Caco-2 (cell line): ENCODE measurements around the gene SLC15A5. TPM values are rescaled to one million over a fixed set of nuclear protein-coding genes. Genes with fewer than 3 reads are reported as not detected.

Source experiments
- BruUV-seq: library from RNA; stranded (reverse); fragments of 400-500 nt; replicated peaks from 2 replicates; lab custom pipeline; 2021; lab: Mats Ljungman, UMichigan
- CTCF ChIA-PET: fragments of 300-600 bp; sonication (Branson Sonifier 250); formaldehyde crosslinking; loops from one replicate; lab custom pipeline; 2022; ENCODE audit warnings: antibody characterized with exemption; lab: Charles Lee
- POLR2A ChIA-PET: fragments of 300-600 bp; sonication (Branson Sonifier 250); formaldehyde crosslinking; loops from one replicate; lab custom pipeline; 2022; ENCODE audit warnings: antibody characterized with exemption; lab: Charles Lee
- DNase-seq, 2 experiments: peaks; one replicate each; pipeline versions ENCODE4 v3.0.0 to v3.0.0-alpha.2; 2020 to 2022
- H3K27me3 ChIP-seq: replicated peaks from 2 replicates; pipeline ENCODE4 v1.6.0; 2011; ENCODE audit warnings: low read length; ENCODE audit not compliant: control insufficient read depth, insufficient read depth
- H3K36me3 ChIP-seq: 2 replicates; pipeline ENCODE4 v1.5.1; 2011; ENCODE audit warnings: low read length; ENCODE audit not compliant: control insufficient read depth, insufficient read depth
- H3K4me1 ChIP-seq: fragments of 250-450 bp; sonication (Bioruptor Pico); 2 replicates; pipeline ENCODE4 v1.5.1; 2020; ENCODE audit warnings: mild to moderate bottlenecking
- H3K4me3 ChIP-seq: 2 replicates; pipeline ENCODE4 v1.5.1; 2011; ENCODE audit warnings: low read depth, mild to moderate bottlenecking, control low read depth, low read length
- H3K9me3 ChIP-seq: fragments of 250-450 bp; sonication (Bioruptor Pico); 2 replicates; pipeline ENCODE4 v1.5.1; 2020; ENCODE audit warnings: mild to moderate bottlenecking, moderate library complexity
- H3K27ac Mint-ChIP-seq: one replicate; pipeline ENCODE4 v1.8.0; 2022; ENCODE audit warnings: mixed read lengths; ENCODE audit not compliant: unreplicated experiment
- H3K27me3 Mint-ChIP-seq: one replicate; pipeline ENCODE4 v1.8.0; 2022; ENCODE audit warnings: mixed read lengths; ENCODE audit not compliant: insufficient read depth, unreplicated experiment
- H3K36me3 Mint-ChIP-seq: one replicate; pipeline ENCODE4 v1.8.0; 2022; ENCODE audit warnings: mild to moderate bottlenecking, mixed read lengths; ENCODE audit not compliant: insufficient read depth, unreplicated experiment
- H3K4me1 Mint-ChIP-seq: one replicate; pipeline ENCODE4 v1.8.0; 2022; ENCODE audit warnings: low read depth, mixed read lengths; ENCODE audit not compliant: unreplicated experiment
- H3K4me3 Mint-ChIP-seq: one replicate; pipeline ENCODE4 v1.8.0; 2022; ENCODE audit warnings: mild to moderate bottlenecking, moderate library complexity, mixed read lengths; ENCODE audit not compliant: unreplicated experiment
- H3K9me3 Mint-ChIP-seq: one replicate; pipeline ENCODE4 v1.8.0; 2022; ENCODE audit warnings: mixed read lengths; ENCODE audit not compliant: unreplicated experiment
- intact Hi-C: fragments of 100-400 bp; cut with micrococcal nuclease; formaldehyde crosslinking; loops from one replicate; pipeline ENCODE4 v1.10.0; 2022; ENCODE audit not compliant: unreplicated experiment
- total RNA-seq: library from RNA; stranded (reverse); gene quantifications from 2 replicates; pipeline ENCODE4 v1.2.3, GENCODE V29; 2022
- TF ChIP-seq, protein P1 (sequence below), 2 experiments: fragments of 200-600 bp in 1 of 2; IDR thresholded peaks; 1 replicate in 1 of 2; 2 replicates in 1 of 2; pipeline versions ENCODE4 v1.5.1 to v1.8.0; 2011 to 2022; ENCODE audit warnings: antibody characterized with exemption in 1 of 2, control low read depth in 1 of 2, inconsistent platforms in 1 of 2, low read depth in 1 of 2, low read length in 1 of 2, mild to moderate bottlenecking in 1 of 2, moderate library complexity in 1 of 2; ENCODE audit not compliant: insufficient read depth in 1 of 2, severe bottlenecking in 1 of 2, unreplicated experiment in 1 of 2

SLC15A5 gene
- total RNA-seq, 1 experiment from 2014 or later: not detected

- Mint-ChIP-seq H3K4me3 (no peak overlapping the region), H3K27ac (no peak overlapping the region), H3K9me3 (no peaks in the 10 kb centered on the region), H3K27me3 (peaks cover 7% of the 10 kb centered on the region), H3K4me1 (peaks cover 5% of the 10 kb centered on the region), H3K36me3 (no peaks in the 10 kb centered on the region)
- ChIA-PET POLR2A (no interaction called here), CTCF (no interaction called here)
- no peaks in the 10 kb centered on the region for H3K9me3 ChIP-seq
- peaks cover 6% of the 10 kb centered on the region for H3K4me1 ChIP-seq
- no peak overlapping the region for H3K4me3 ChIP-seq
- DNase-seq: peak; percentile 30 to 41
- BruUV-seq: no TSS peak
- H3K36me3 ChIP-seq: no peaks in the 10 kb centered on the region
- H3K27me3 ChIP-seq: no peaks in the 10 kb centered on the region
- TF ChIP-seq, protein P1, sequence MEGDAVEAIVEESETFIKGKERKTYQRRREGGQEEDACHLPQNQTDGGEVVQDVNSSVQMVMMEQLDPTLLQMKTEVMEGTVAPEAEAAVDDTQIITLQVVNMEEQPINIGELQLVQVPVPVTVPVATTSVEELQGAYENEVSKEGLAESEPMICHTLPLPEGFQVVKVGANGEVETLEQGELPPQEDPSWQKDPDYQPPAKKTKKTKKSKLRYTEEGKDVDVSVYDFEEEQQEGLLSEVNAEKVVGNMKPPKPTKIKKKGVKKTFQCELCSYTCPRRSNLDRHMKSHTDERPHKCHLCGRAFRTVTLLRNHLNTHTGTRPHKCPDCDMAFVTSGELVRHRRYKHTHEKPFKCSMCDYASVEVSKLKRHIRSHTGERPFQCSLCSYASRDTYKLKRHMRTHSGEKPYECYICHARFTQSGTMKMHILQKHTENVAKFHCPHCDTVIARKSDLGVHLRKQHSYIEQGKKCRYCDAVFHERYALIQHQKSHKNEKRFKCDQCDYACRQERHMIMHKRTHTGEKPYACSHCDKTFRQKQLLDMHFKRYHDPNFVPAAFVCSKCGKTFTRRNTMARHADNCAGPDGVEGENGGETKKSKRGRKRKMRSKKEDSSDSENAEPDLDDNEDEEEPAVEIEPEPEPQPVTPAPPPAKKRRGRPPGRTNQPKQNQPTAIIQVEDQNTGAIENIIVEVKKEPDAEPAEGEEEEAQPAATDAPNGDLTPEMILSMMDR (IDR thresholded peaks at IDR 0.05; ENCODE audit: insufficient read depth in 1 of 2, low read depth in 1 of 2, low read length in 1 of 2, severe bottlenecking in 1 of 2, unreplicated experiment in 1 of 2): peak; percentile 61 to 64
- intact Hi-C loops: loop anchor here (1.0 to 5.0 kb wide), 2 partner anchors 157 to 170 kb away; partner anchors contain the start of gene MGST1
Measured at GRCh38 chr12:16189849-16190248, 87.6 kb downstream of the SLC15A5 start.

- DNase-seq: no peak
- H3K4me1 Mint-ChIP-seq: peaks cover 15% of the 10 kb centered on the region
- H3K9me3 Mint-ChIP-seq: no peaks in the 10 kb centered on the region
- TF ChIP-seq, protein P1 (IDR thresholded peaks at IDR 0.05; ENCODE audit: insufficient read depth in 1 of 2, low read depth in 1 of 2, low read length in 1 of 2, severe bottlenecking in 1 of 2, unreplicated experiment in 1 of 2): no peak
- intact Hi-C loops: loop anchor here (5.0 kb wide), 1 partner anchor 160 kb away; the partner anchor contains the start of gene MGST1
- H3K36me3 Mint-ChIP-seq: no peaks in the 10 kb centered on the region
- BruUV-seq: no TSS peak
- peaks cover 19% of the 10 kb centered on the region for H3K4me1 ChIP-seq
- CTCF ChIA-PET: interaction anchor here (1.0 kb wide), 1 partner anchor 198 kb away, joined by 5 read pairs; no protein-coding TSS in a partner anchor
- H3K9me3 ChIP-seq: no peaks in the 10 kb centered on the region
- no peaks in the 10 kb centered on the region for H3K36me3 ChIP-seq
- H3K27ac Mint-ChIP-seq: no peak overlapping the region
- H3K4me3 ChIP-seq: no peak overlapping the region
- POLR2A ChIA-PET: no interaction called here
- H3K27me3 ChIP-seq: no peaks in the 10 kb centered on the region
- no peak overlapping the region for H3K4me3 Mint-ChIP-seq
- H3K27me3 Mint-ChIP-seq: peaks cover 4% of the 10 kb centered on the region
Measured at GRCh38 chr12:16187660-16188059, 89.8 kb downstream of the SLC15A5 start.

- H3K27me3 Mint-ChIP-seq: no peaks in the 10 kb centered on the region
- TF ChIP-seq, protein P1 (IDR thresholded peaks at IDR 0.05; ENCODE audit: insufficient read depth in 1 of 2, low read depth in 1 of 2, low read length in 1 of 2, severe bottlenecking in 1 of 2, unreplicated experiment in 1 of 2): no peak
- intact Hi-C loops: loop anchor here (5.0 kb wide), 1 partner anchor 163 kb away; the partner anchor contains the start of gene MGST1
- DNase-seq: peak; percentile 52 to 56
- H3K27ac Mint-ChIP-seq: peak overlapping the region; percentile 22
- no TSS peak for BruUV-seq
- H3K4me3 Mint-ChIP-seq: no peak overlapping the region
- Histone ChIP-seq H3K4me3 (no peak overlapping the region), H3K36me3 (no peaks in the 10 kb centered on the region), H3K4me1 (peaks cover 19% of the 10 kb centered on the region), H3K9me3 (no peaks in the 10 kb centered on the region), H3K27me3 (no peaks in the 10 kb centered on the region)
- peaks cover 7% of the 10 kb centered on the region for H3K9me3 Mint-ChIP-seq
- no peaks in the 10 kb centered on the region for H3K36me3 Mint-ChIP-seq
- CTCF ChIA-PET: no interaction called here
- POLR2A ChIA-PET: interaction anchor here (0.6 kb wide), 1 partner anchor 420 kb away, joined by 8 read pairs; no protein-coding TSS in a partner anchor
- peaks cover 15% of the 10 kb centered on the region for H3K4me1 Mint-ChIP-seq
Measured at GRCh38 chr12:16184681-16185080, 92.8 kb downstream of the SLC15A5 start.
